ENCODE data around the gene NAALADL1. TPM values are rescaled to one million over a fixed set of nuclear protein-coding genes. Genes with fewer than 3 reads are reported as not detected.

Gene NAALADL1
- total and polyA plus RNA-seq, 9 of the 15 experiments (the other 6 are each of a cell fraction or from before 2014, with no cell fraction given): 0.06 to 0.72 (median 0.22) TPM; not detected in 4

DNA sequence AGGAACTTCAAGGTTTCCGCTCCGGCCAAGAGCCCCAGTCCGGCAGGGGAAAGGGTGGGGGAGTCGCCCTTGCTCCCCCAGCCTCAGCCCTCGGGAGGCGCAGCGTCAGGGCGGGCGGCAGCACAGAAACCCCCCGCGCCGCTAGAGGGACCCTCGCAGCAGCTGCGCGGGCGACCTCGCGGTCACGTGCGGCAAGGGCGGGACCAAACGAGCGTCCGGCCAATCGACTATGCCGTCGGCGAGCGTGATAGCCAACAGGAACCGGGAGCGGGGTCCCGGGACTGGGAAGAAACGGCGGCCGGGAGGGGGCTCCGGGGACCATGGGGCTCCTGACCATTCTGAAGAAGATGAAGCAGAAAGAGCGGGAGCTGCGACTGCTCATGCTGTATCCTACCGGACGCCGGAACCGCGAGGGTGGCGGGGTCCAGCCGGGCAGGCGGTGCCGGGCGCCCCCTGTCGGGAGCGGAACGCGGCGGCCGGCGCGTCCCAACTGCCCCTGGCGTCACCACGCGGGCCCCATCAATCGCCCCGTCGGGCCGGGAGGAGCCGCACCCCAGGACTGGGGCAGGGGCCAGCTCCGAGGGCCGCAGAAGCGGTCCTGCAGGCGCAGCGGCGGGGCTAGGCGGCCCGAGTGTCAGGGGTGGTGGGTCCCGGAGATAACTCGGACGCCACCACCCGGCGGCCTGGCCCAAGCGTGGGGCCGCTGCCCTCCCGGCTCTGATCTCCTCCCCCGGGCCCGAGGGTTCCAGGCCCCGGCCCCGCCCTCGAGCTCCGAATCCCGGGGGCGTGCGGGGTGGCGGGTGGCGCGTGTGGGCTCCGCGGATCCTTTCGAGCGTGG, 44.2 kb downstream of the NAALADL1 start, which contains the start of gene ARL2 (continued):
- TF ChIP-seq, protein P1, sequence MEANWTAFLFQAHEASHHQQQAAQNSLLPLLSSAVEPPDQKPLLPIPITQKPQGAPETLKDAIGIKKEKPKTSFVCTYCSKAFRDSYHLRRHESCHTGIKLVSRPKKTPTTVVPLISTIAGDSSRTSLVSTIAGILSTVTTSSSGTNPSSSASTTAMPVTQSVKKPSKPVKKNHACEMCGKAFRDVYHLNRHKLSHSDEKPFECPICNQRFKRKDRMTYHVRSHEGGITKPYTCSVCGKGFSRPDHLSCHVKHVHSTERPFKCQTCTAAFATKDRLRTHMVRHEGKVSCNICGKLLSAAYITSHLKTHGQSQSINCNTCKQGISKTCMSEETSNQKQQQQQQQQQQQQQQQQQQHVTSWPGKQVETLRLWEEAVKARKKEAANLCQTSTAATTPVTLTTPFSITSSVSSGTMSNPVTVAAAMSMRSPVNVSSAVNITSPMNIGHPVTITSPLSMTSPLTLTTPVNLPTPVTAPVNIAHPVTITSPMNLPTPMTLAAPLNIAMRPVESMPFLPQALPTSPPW (CRISPR knock-in tag; IDR thresholded peaks at IDR 0.05): peak; percentile 69
- TF ChIP-seq ZZZ3 (IDR thresholded peaks at IDR 0.05) (no peak; the same call in 1 of the 2 replicates), SIX5 (IDR thresholded peaks at IDR 0.05; ENCODE audit: borderline replicate concordance in 1 of 2, insufficient read depth in 1 of 2, low read depth in 1 of 2, low read length in 2 of 2) (no peak; a peak in 1 of 4 replicates), SAFB2 (IDR thresholded peaks at IDR 0.05; ENCODE audit: borderline replicate concordance, low read depth, low read length, severe bottlenecking) (no peak), GTF2E2 (tag; IDR thresholded peaks at IDR 0.05) (peak; percentile 74; the same call in 1 of the 2 replicates), SMARCB1 (IDR thresholded peaks at IDR 0.05; ENCODE audit: insufficient read length, low read depth) (no peak), ZNF589 (CRISPR knock-in tag; IDR thresholded peaks at IDR 0.05; ENCODE audit: low read depth) (no peak), TRIM24 (IDR thresholded peaks at IDR 0.05) (peak in 1 of 2 experiments; percentile 43; a peak in 1 of 4 replicates), GTF2A2 (tag; IDR thresholded peaks at IDR 0.05) (no peak), KLF10 (CRISPR knock-in tag; IDR thresholded peaks at IDR 0.05) (no peak), ILK (tag; IDR thresholded peaks at IDR 0.05; ENCODE audit: borderline replicate concordance, low read depth) (no peak), SIN3B (IDR thresholded peaks at IDR 0.05; ENCODE audit: low read depth) (peak; percentile 77), SRSF3 (IDR thresholded peaks at IDR 0.05; ENCODE audit: insufficient read depth, low read length) (no peak), BDP1 (IDR thresholded peaks at IDR 0.05; ENCODE audit: insufficient read depth, insufficient read length) (no peak), NONO (IDR thresholded peaks at IDR 0.05; ENCODE audit: low read depth in 2 of 2, low read length in 1 of 2) (peak; percentile 67 to 95; a peak in 3 of 4 replicates), GABPB2 (CRISPR knock-in tag; conservative IDR thresholded peaks at IDR 0.05) (no peak)
- TF ChIP-seq, protein P2, sequence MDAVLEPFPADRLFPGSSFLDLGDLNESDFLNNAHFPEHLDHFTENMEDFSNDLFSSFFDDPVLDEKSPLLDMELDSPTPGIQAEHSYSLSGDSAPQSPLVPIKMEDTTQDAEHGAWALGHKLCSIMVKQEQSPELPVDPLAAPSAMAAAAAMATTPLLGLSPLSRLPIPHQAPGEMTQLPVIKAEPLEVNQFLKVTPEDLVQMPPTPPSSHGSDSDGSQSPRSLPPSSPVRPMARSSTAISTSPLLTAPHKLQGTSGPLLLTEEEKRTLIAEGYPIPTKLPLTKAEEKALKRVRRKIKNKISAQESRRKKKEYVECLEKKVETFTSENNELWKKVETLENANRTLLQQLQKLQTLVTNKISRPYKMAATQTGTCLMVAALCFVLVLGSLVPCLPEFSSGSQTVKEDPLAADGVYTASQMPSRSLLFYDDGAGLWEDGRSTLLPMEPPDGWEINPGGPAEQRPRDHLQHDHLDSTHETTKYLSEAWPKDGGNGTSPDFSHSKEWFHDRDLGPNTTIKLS (IDR thresholded peaks at IDR 0.05; ENCODE audit: borderline replicate concordance, low read depth): peak; percentile 67; the same call in 1 of the 2 replicates
- TF ChIP-seq, protein P3, sequence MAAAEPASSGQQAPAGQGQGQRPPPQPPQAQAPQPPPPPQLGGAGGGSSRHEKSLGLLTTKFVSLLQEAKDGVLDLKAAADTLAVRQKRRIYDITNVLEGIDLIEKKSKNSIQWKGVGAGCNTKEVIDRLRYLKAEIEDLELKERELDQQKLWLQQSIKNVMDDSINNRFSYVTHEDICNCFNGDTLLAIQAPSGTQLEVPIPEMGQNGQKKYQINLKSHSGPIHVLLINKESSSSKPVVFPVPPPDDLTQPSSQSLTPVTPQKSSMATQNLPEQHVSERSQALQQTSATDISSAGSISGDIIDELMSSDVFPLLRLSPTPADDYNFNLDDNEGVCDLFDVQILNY (CRISPR knock-in tag; IDR thresholded peaks at IDR 0.05): peak; percentile 96
- TF ChIP-seq, protein P4, sequence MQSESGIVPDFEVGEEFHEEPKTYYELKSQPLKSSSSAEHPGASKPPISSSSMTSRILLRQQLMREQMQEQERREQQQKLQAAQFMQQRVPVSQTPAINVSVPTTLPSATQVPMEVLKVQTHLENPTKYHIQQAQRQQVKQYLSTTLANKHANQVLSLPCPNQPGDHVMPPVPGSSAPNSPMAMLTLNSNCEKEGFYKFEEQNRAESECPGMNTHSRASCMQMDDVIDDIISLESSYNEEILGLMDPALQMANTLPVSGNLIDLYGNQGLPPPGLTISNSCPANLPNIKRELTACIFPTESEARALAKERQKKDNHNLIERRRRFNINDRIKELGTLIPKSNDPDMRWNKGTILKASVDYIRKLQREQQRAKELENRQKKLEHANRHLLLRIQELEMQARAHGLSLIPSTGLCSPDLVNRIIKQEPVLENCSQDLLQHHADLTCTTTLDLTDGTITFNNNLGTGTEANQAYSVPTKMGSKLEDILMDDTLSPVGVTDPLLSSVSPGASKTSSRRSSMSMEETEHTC (IDR thresholded peaks at IDR 0.05): peak; percentile 63; the same call in 1 of the 2 replicates
- TF ChIP-seq, protein P5, sequence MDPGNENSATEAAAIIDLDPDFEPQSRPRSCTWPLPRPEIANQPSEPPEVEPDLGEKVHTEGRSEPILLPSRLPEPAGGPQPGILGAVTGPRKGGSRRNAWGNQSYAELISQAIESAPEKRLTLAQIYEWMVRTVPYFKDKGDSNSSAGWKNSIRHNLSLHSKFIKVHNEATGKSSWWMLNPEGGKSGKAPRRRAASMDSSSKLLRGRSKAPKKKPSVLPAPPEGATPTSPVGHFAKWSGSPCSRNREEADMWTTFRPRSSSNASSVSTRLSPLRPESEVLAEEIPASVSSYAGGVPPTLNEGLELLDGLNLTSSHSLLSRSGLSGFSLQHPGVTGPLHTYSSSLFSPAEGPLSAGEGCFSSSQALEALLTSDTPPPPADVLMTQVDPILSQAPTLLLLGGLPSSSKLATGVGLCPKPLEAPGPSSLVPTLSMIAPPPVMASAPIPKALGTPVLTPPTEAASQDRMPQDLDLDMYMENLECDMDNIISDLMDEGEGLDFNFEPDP (CRISPR knock-in tag; IDR thresholded peaks at IDR 0.05): no peak

Data from K562 (cell line).